Ishikawa (cell line): Measurements from ENCODE around the gene CHMP4A.

Experiments
- CEBPB ChIP-seq: IDR thresholded peaks from 2 replicates; pipeline ENCODE4 v1.6.1; 2012
- CREB1 ChIP-seq: IDR thresholded peaks from 2 replicates; pipeline ENCODE4 v1.6.1; 2012; ENCODE audit warnings: low read depth
- EGR1 ChIP-seq: IDR thresholded peaks from 2 replicates; pipeline ENCODE4 v1.6.1; 2012
- EP300 ChIP-seq: IDR thresholded peaks from 2 replicates; pipeline ENCODE4 v1.6.1; 2012; ENCODE audit warnings: borderline replicate concordance
- FOXM1 ChIP-seq: IDR thresholded peaks from 2 replicates; pipeline ENCODE4 v1.6.1; 2012; ENCODE audit warnings: low read depth, borderline replicate concordance
- NFIC ChIP-seq: IDR thresholded peaks from 2 replicates; pipeline ENCODE4 v1.6.1; 2012
- RAD21 ChIP-seq: IDR thresholded peaks from 2 replicates; pipeline ENCODE4 v1.6.1; 2012; ENCODE audit warnings: low read depth
- REST ChIP-seq: IDR thresholded peaks from 2 replicates; pipeline ENCODE4 v1.6.1; 2012; ENCODE audit warnings: low read depth, mild to moderate bottlenecking
- TAF1 ChIP-seq: IDR thresholded peaks from 2 replicates; pipeline ENCODE4 v1.6.1; 2012; ENCODE audit warnings: low read depth, mild to moderate bottlenecking
- TCF12 ChIP-seq: IDR thresholded peaks from 2 replicates; pipeline ENCODE4 v1.6.1; 2012; ENCODE audit warnings: low read depth
- TEAD4 ChIP-seq: IDR thresholded peaks from 2 replicates; pipeline ENCODE4 v1.6.1; 2012
- YY1 ChIP-seq: IDR thresholded peaks from 2 replicates; pipeline ENCODE4 v1.6.1; 2012; ENCODE audit warnings: low read depth
- ZBTB7A ChIP-seq: IDR thresholded peaks from 2 replicates; pipeline ENCODE4 v1.6.1; 2012; ENCODE audit warnings: low read depth
- TF ChIP-seq, protein P1 (sequence below): IDR thresholded peaks from 2 replicates; pipeline ENCODE4 v1.6.1; 2012
- TF ChIP-seq, protein P2 (sequence below): IDR thresholded peaks from 2 replicates; pipeline ENCODE4 v1.6.1; 2012

CHMP4A gene

GRCh38 chr14:24162093-24162492 is 51.2 kb downstream of the CHMP4A start:
- TF ChIP-seq EGR1 (no peak), RAD21 (no peak), NFIC (no peak), TCF12 (no peak), CEBPB (no peak), ZBTB7A (no peak), FOXM1 (no peak), TAF1 (no peak), TEAD4 (no peak), REST (no peak), CREB1 (no peak), EP300 (no peak), YY1 (no peak)
- TF ChIP-seq, protein P1, sequence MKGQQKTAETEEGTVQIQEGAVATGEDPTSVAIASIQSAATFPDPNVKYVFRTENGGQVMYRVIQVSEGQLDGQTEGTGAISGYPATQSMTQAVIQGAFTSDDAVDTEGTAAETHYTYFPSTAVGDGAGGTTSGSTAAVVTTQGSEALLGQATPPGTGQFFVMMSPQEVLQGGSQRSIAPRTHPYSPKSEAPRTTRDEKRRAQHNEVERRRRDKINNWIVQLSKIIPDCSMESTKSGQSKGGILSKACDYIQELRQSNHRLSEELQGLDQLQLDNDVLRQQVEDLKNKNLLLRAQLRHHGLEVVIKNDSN, result no peak
- TF ChIP-seq, protein P2, sequence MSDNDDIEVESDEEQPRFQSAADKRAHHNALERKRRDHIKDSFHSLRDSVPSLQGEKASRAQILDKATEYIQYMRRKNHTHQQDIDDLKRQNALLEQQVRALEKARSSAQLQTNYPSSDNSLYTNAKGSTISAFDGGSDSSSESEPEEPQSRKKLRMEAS, result no peak

- TF ChIP-seq NFIC (peak; percentile 95), TEAD4 (peak; percentile 42; the same call in 1 of the 2 replicates), CEBPB (no peak), RAD21 (peak; percentile 73), CREB1 (no peak), TCF12 (0 out of 2 replicates have a peak, but pooled peaks have one; percentile 25), EP300 (0 out of 2 replicates have a peak, but pooled peaks have one; percentile 10), FOXM1 (no peak), EGR1 (no peak), ZBTB7A (no peak), REST (no peak), TAF1 (no peak; the same call in 1 of the 2 replicates), YY1 (peak; percentile 21; the same call in 1 of the 2 replicates)
- TF ChIP-seq, protein P2, result peak; percentile 65; the same call in 1 of the 2 replicates
- TF ChIP-seq, protein P1, result peak; percentile 97
Measured at GRCh38 chr14:24160850-24161804, 52.2 kb downstream of the CHMP4A start, which contains the start of gene IRF9. Gene IRF9, plus strand, starts transcription at chr14:24161265. Its CDS starts 880 bp downstream, at chr14:24162145.

DNA sequence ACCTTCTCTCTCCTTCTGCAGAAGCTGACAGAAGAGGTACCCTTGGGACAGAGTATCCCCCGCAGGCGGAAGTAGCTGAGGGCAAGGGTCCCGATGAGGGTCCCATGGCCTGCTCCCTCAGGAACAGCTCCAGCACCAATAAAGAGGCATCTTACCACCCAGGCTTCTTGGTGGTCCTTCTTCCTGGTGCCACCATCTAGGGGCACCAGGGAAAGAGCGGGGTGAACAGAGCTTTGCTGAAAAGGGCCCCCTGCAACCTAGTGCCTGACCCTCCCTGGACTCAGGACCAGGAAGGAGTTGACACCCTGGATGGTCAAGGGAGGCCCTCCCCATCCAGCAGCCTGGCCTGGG is 52.8 kb downstream of the CHMP4A start:
- TF ChIP-seq ZBTB7A, result no peak
- TF ChIP-seq FOXM1, result no peak
- TF ChIP-seq, protein P1, result no peak

- TF ChIP-seq TCF12 (no peak), EGR1 (no peak), FOXM1 (no peak), TAF1 (no peak), CEBPB (no peak), TEAD4 (no peak), ZBTB7A (no peak), NFIC (no peak), YY1 (no peak), RAD21 (no peak), REST (no peak), EP300 (no peak), CREB1 (no peak)
- TF ChIP-seq, protein P2, result no peak
- TF ChIP-seq, protein P1, result no peak
Measured at GRCh38 chr14:24159777-24160498, 53.4 kb downstream of the CHMP4A start.
